GM12891 (cell line): Measurements from ENCODE around the gene FRYL.
A peak's percentile ranks its signal among the peaks of the same experiment; 100 is the strongest.
"Not testable (repeated sequence)": the region's sequence is repeated elsewhere in the genome, so short reads cannot be mapped to it uniquely, and the experiment has no call there.

Experiments used
- DNase-seq: peaks from one replicate; pipeline ENCODE4 v3.0.0; 2011; ENCODE audit warnings: low spot score; ENCODE audit not compliant: insufficient read length
- FAIRE-seq: peaks from 2 replicates; lab custom pipeline; 2011; peaks lifted over from hg19 to GRCh38; lab: Jason Lieb, UNC
- PAX5 ChIP-seq: IDR thresholded peaks from 2 replicates; pipeline ENCODE4 v1.6.1; 2011; ENCODE audit warnings: low read length, moderate library complexity, mild to moderate bottlenecking; ENCODE audit not compliant: insufficient read depth, severe bottlenecking
- POLR2A ChIP-seq: IDR thresholded peaks from 2 replicates; pipeline ENCODE4 v1.6.1; 2011; ENCODE audit warnings: low read depth, low read length, control low read depth
- POLR2AphosphoS5 ChIP-seq: IDR thresholded peaks from 2 replicates; pipeline ENCODE4 v1.6.1; 2011; ENCODE audit warnings: low read depth, low read length, control low read depth
- POU2F2 ChIP-seq: IDR thresholded peaks from 2 replicates; pipeline ENCODE4 v1.6.1; 2011; ENCODE audit warnings: low read depth, mild to moderate bottlenecking, control low read depth, low read length, moderate library complexity
- SPI1 ChIP-seq: IDR thresholded peaks from 2 replicates; pipeline ENCODE4 v1.6.1; 2011; ENCODE audit warnings: low read depth, low read length, control low read depth
- TAF1 ChIP-seq: IDR thresholded peaks from 2 replicates; pipeline ENCODE4 v1.6.1; 2011; ENCODE audit warnings: low read depth, low read length, control low read depth

The FRYL gene

DNA sequence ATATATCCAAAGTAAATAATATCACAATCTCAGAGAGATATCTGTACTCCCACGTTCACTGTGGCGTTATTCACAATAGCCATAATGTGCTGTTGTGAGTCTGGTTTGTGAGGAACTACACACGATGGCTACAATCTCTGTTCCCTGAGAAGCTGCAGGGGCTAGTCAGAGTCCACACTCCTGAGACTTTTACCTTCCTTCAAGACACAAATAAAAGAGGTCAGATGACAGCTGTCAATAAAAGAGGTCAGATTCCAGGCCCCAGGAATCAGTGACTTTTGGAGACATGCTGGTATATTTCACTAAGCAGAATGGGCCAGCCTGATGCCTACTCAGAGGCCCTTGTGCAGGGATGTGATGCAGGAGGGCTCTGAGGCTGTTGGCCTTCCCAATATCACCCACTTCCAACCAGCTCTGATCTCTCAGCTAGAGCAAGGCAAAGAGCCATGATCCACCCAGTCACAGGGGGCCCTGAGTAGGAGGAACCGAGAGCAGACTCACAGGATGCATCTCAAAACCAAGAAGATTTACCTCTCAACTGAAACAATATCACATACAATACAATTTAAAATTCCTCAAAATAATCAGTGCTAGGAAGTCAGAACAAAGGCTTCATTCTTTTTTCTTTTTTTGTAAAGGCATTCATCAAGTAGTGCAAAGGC, 13.8 kb downstream of the FRYL start:
- peak; percentile 78 for FAIRE-seq
- no peak for TF ChIP-seq POU2F2
- peak; percentile 64 for TF ChIP-seq SPI1
- no peak for TF ChIP-seq POLR2A
- peak; percentile 18 for DNase-seq

DNA sequence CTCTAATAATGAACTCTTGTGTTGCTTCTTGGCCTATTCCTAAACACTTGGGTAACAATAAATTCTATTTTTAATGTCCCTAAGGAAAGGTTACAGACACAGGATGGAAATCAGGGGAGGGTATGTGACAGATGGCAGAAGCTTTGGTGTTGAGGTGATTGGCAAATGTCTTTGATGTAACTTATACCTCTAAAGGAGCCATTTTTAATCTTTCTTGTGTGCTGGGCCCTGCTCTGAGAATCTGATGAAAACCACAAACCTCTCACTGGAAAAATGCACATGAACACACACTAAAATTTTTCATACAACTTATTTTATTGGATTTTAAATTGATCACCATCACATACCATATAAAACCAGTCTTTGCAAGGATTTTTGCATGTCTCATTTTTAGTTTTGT, 17.7 kb downstream of the FRYL start:
- no peak for FAIRE-seq
- no peak for TF ChIP-seq POU2F2
- no peak for TF ChIP-seq TAF1
- TF ChIP-seq POLR2A, result no peak
- no peak for TF ChIP-seq POLR2AphosphoS5
- no peak for TF ChIP-seq SPI1
- no peak for TF ChIP-seq PAX5
- DNase-seq, result no peak

DNA sequence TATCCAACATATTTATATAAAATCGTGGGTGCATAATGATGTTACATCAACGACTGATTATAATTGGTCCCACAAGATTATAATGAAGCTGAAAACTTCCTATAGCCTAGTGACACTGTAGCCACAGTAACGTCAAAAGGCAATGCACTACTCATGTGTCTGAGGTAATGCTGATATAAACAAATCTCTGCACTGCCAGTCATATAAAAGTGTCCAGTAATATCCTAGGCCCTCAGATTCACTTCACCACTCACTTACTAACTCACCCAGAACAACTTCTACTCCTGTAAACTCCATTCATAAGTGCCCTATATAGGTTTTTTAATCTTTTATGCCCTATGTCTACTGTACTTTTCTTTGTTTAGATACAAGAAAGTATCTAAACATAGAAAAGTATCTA, 18.8 kb downstream of the FRYL start:
- DNase-seq (no peak), FAIRE-seq (peak; percentile 54)
- TF ChIP-seq TAF1 (no peak), SPI1 (no peak), POLR2A (no peak), POU2F2 (no peak), POLR2AphosphoS5 (no peak)

DNA sequence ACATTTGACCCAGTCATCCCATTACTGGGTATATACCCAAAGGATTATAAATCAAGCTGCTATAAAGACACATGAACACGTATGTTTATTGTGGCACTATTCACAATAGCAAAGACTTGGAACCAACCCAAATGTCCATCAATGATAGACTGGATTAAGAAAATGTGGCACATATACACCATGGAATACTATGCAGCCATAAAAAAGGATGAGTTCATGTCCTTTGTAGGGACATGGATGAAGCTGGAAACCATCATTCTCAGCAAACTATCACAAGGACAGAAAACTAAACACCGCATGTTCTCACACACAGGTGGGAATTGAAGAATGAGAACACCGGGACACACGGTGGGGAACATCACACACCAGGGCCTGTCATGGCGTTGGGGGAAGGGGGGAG, 21.4 kb downstream of the FRYL start:
- FAIRE-seq, DNase-seq: not testable (repeated sequence)

DNA sequence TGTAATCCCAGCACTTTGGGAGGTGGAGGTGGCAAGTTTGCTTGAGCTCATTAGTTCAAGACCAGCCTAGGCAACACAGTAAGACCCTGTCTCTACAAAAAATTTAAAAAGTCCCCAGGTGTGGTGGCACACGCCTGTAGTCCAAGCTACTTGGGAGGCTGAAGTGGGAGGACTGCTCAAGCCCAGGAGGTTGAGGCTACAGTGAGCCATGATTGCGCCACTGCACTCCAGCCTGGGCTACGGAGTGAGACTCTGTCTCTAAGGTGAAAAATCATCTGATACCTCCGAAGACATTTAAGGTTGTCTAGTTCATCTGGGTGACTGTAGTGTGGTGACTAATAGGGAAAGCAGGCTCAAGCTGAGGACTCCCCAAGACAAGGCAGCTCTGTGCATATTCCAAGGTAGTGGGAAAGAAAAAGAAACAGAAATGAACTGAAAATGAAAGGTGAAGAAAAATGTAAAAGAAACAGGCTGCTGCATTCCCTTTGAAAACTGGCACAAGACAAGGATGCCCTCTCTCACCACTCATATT, 23.3 kb downstream of the FRYL start:
- no peak for TF ChIP-seq PAX5
- no peak for TF ChIP-seq POLR2A
- no peak for TF ChIP-seq POLR2AphosphoS5
- TF ChIP-seq SPI1, result no peak
- no peak for TF ChIP-seq POU2F2
- no peak for TF ChIP-seq TAF1
- DNase-seq (no peak), FAIRE-seq (no peak)

DNA sequence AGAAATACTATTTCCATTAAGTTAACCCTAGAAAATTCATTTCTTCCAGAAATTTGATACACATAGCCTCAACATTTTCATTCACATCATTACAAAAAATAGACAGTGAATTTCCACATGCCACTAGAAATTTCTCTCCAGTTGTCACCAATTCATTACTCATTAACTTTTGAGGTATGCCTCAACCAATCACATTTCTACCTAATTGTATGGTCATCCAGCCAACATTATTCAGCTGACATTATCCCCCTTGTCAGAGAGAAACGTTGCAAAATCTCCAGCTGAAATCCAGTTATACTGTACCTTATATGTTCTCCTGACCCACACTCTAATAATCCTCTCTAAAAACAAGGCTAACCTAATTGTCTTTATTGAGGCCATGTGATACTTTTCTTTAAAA, 24.8 kb downstream of the FRYL start:
- DNase-seq, result no peak
- TF ChIP-seq POU2F2 (no peak), SPI1 (no peak), POLR2A (no peak), TAF1 (no peak), PAX5 (no peak), POLR2AphosphoS5 (no peak)
- FAIRE-seq, result peak; percentile 64

DNA sequence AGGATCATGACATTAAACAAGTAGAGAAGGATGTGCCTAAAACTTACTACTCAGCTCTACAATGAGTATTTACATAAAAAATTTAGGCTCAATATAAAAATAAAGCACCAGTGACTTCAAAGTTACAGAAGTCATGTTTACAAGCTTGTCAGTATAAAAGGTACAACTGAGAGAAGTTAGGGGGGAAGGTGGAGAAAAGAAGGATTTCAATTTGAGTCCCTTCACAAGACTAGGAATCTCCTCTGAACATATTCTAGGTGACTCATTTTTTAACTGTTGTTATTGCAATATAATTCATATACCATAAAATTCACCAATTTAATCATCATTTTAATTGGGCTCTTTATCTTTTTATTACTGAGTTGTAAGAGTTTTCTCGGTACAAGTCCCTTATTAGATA, 26.9 kb downstream of the FRYL start:
- TF ChIP-seq POLR2A (no peak), TAF1 (no peak), PAX5 (no peak), POLR2AphosphoS5 (no peak), SPI1 (no peak), POU2F2 (no peak)
- FAIRE-seq, result no peak

DNA sequence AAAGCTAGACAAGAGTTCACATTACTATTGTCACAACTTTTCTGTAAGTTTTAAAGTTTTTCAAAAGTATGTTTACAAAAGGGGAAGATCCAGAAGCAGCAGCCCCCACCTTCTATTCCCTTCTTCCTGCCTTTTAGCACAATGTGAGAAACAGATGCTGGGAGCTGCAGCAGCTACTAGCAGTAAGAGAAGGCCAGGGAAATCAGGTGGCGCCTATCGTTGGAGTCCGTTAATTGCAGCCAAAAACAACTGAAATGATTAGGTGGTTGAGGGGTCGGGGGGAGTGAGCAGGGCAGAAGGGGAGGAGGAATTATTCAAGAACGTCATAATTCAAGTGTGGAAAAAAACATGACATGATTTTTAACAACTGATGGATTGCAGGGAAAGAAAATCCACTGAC, 27.4 kb downstream of the FRYL start:
- TF ChIP-seq POLR2A (no peak), PAX5 (no peak), POLR2AphosphoS5 (no peak), TAF1 (no peak), POU2F2 (no peak), SPI1 (no peak)
- FAIRE-seq, result no peak
- DNase-seq, result no peak

More for the DNA sequence above, 26.9 kb downstream of the FRYL start:
- DNase-seq, result no peak

DNA sequence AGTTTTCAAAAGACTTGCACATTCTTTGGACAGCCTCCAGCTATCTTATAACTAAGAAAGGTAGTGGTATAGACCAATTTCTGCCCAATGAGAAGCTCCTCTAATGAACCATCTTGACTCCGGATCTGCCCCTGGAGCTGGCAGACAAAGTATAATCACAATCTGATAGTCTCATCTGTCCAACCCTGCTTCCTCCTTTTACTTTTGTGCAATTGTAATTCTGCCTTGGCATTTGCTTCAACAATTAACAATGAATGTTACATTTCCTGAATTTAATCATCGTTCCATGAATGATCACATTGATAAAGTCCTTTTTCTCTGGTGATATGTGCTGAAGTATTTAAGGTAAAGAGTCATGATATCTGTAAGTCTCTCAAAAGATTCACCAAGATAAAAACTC, 27.8 kb downstream of the FRYL start:
- TF ChIP-seq POU2F2 (no peak), POLR2A (no peak), PAX5 (no peak), SPI1 (no peak)
- no peak for FAIRE-seq

DNA sequence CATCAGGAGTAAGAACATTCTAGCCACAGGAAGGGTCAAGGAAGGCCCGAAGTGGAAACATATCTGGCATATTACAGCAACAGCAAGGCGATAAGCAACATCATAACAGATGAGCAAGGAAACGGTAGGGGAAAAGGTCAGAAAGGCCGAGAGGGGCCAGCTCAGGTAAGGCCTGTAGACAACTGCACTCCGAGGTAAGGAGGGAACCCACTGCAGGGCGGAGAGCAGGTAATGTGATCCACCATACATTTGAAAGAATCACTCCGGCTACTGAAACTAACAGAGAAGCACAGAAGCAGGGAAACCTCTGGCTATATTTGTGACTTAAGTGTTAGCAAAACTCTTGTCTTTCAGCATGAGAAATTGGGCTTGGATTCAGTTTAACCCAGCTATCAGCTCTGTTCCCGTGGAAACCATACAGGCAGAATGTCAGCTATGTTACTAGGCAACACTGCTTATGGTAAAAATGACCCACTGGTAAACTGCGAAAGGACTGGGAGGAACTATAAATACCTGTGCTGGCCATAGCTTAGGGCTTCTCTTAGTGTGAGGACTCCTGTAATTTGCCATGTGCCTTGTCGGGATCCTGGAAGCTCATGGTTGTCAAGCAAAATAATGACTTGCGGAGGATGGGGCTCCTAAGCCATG, 31.0 kb downstream of the FRYL start:
- no peak for FAIRE-seq

More for the DNA sequence above, 27.8 kb downstream of the FRYL start:
- no peak for DNase-seq

More for the DNA sequence above, 31.0 kb downstream of the FRYL start:
- DNase-seq, result no peak
- TF ChIP-seq POLR2AphosphoS5 (no peak), PAX5 (no peak), TAF1 (no peak), POU2F2 (no peak), SPI1 (no peak), POLR2A (no peak)
